ENCODE measurements around the gene SHISA5. TPM values are rescaled to one million over a fixed set of nuclear protein-coding genes. Genes with fewer than 3 reads are reported as not detected.

The SHISA5 gene
- total and polyA plus RNA-seq, 2 experiments from 2014 or later, result 146 to 166 TPM

GRCh38 chr3:48423241-48423882 is 80.6 kb downstream of the SHISA5 start:
- ATAC-seq (no peak), DNase-seq (ENCODE audit: low spot score) (no peak)
- Histone ChIP-seq H4K20me1 (replicated peaks; ENCODE audit: insufficient read depth) (peaks cover 33% of the 10 kb centered on the region), H3F3A (replicated peaks; ENCODE audit: low read depth) (no peaks in the 10 kb centered on the region; the same call in 1 of the 2 replicates), H2AFZ (no peak overlapping the region), H3K79me2 (replicated peaks; ENCODE audit: insufficient read depth) (peaks cover 61% of the 10 kb centered on the region), H3K27ac (ENCODE audit: low read depth) (no peak overlapping the region), H3K4me1 (ENCODE audit: insufficient read depth) (peaks cover 18% of the 10 kb centered on the region), H3K4me2 (no peak overlapping the region), H3K36me3 (ENCODE audit: insufficient read depth) (no peaks in the 10 kb centered on the region; the same call in 1 of the 2 replicates), H3K27me3 (ENCODE audit: insufficient read depth) (no peaks in the 10 kb centered on the region), H3K9me2 (ENCODE audit: insufficient read depth) (no peaks in the 10 kb centered on the region), H3K4me3 (no peak overlapping the region)
- H3K27ac Mint-ChIP-seq, result no peak overlapping the region; the same call in 1 of the 2 replicates
- peaks cover 47% of the 10 kb centered on the region for H3K36me3 Mint-ChIP-seq (ENCODE audit: low read depth)
- H3K4me3 Mint-ChIP-seq, result no peak overlapping the region; the same call in 2 of the 3 replicates
- H3K9me3 Mint-ChIP-seq, result peaks cover 3% of the 10 kb centered on the region; the same call in 1 of the 3 replicates
- peaks cover 14% of the 10 kb centered on the region for H3K27me3 Mint-ChIP-seq (ENCODE audit: insufficient read depth, low read depth, poor library complexity)
- no peak for TF ChIP-seq EZH2 (IDR thresholded peaks at IDR 0.05; ENCODE audit: low read depth, unreplicated experiment)
- no peak for TF ChIP-seq STAT1 (IDR thresholded peaks at IDR 0.05; ENCODE audit: unreplicated experiment)
- TF ChIP-seq EZH2phosphoT487 (IDR thresholded peaks at IDR 0.05; ENCODE audit: unreplicated experiment), result no peak
- no peak for TF ChIP-seq REST (IDR thresholded peaks at IDR 0.05; ENCODE audit: unreplicated experiment)
- no peak for TF ChIP-seq NANOG (IDR thresholded peaks at IDR 0.05; ENCODE audit: borderline replicate concordance)
- TF ChIP-seq CREB1 (CRISPR knock-in tag; IDR thresholded peaks at IDR 0.05; ENCODE audit: low read depth), result no peak
- no peak for TF ChIP-seq POLR2AphosphoS5 (IDR thresholded peaks at IDR 0.05; ENCODE audit: low read depth)
- TF ChIP-seq CTCF (conservative IDR thresholded peaks at IDR 0.05; ENCODE audit: low read depth in 2 of 2), result no peak
- no peak for TF ChIP-seq ETS1 (IDR thresholded peaks at IDR 0.05)
- no peak for TF ChIP-seq ZNF114 (CRISPR knock-in tag; IDR thresholded peaks at IDR 0.05)
- no peak for TF ChIP-seq ZNF331 (CRISPR knock-in tag; IDR thresholded peaks at IDR 0.05; ENCODE audit: low read depth)
- no peak for TF ChIP-seq JUNB (IDR thresholded peaks at IDR 0.05; ENCODE audit: unreplicated experiment)
- no peak for TF ChIP-seq ZNF462 (CRISPR knock-in tag; IDR thresholded peaks at IDR 0.05)
- peaks cover 37% of the 10 kb centered on the region for H3K4me1 Mint-ChIP-seq

Measured in GM23338 (cell line).